Smooth muscle cell (in vitro differentiated cells): ENCODE results near the gene DAP. TPM values are rescaled to one million over a fixed set of nuclear protein-coding genes. Genes with fewer than 3 reads are reported as not detected.
"Not testable (repeated sequence)": the region's sequence is repeated elsewhere in the genome, so short reads cannot be mapped to it uniquely, and the experiment has no call there.

Experiments
- DNase-seq: peaks from one replicate; lab custom pipeline; 2025; ENCODE audit not compliant: unreplicated experiment; lab: John Stamatoyannopoulos, UW
- H2AFZ ChIP-seq: fragments of 200-600 bp; sonication (generic); 2 replicates; pipeline ENCODE4 v1.6.0; 2016; ENCODE audit warnings: antibody characterized with exemption, low read depth, mild to moderate bottlenecking
- H3F3A ChIP-seq: fragments of 200-600 bp; sonication (generic); 2 replicates; pipeline ENCODE4 v1.6.0; 2017; ENCODE audit warnings: antibody characterized with exemption, low read depth
- H3K27ac ChIP-seq: fragments of 200-600 bp; sonication (generic); 2 replicates; pipeline ENCODE4 v1.5.1; 2016; ENCODE audit warnings: low read depth, mild to moderate bottlenecking
- H3K27me3 ChIP-seq: fragments of 200-600 bp; sonication (generic); 2 replicates; pipeline ENCODE4 v1.6.1; 2016; ENCODE audit warnings: low read depth, mild to moderate bottlenecking
- H3K36me3 ChIP-seq: fragments of 200-600 bp; sonication (generic); 2 replicates; pipeline ENCODE4 v1.5.1; 2016; ENCODE audit warnings: low read depth
- H3K4me1 ChIP-seq: fragments of 200-600 bp; sonication (generic); 2 replicates; pipeline ENCODE4 v1.5.1; 2016; ENCODE audit warnings: low read depth
- H3K4me2 ChIP-seq: fragments of 200-600 bp; sonication (generic); 2 replicates; pipeline ENCODE4 v1.6.0; 2016; ENCODE audit warnings: mild to moderate bottlenecking
- H3K4me3 ChIP-seq: fragments of 200-600 bp; sonication (generic); 2 replicates; pipeline ENCODE4 v1.5.1; 2016; ENCODE audit warnings: mild to moderate bottlenecking
- H3K79me2 ChIP-seq: fragments of 200-600 bp; sonication (generic); 2 replicates; pipeline ENCODE4 v1.6.0; 2016; ENCODE audit warnings: low read depth, mild to moderate bottlenecking
- H3K9ac ChIP-seq: fragments of 200-600 bp; sonication (generic); 2 replicates; pipeline ENCODE4 v1.6.0; 2016; ENCODE audit warnings: low read depth
- H3K9me3 ChIP-seq: fragments of 200-600 bp; sonication (generic); replicated peaks from 2 replicates; pipeline ENCODE4 v1.5.1; 2016; ENCODE audit warnings: low read depth
- H4K20me1 ChIP-seq: fragments of 200-600 bp; sonication (generic); 2 replicates; pipeline ENCODE4 v1.6.0; 2016; ENCODE audit warnings: low read depth
- WGBS: methylation state at CpG from one replicate; pipeline ENCODE4 v1.1.7; 2016; ENCODE audit warnings: low lambda C conversion rate; 5-methylcytosine and 5-hydroxymethylcytosine counted together
- polyA plus RNA-seq: library from polyadenylated mRNA; unstranded; fragments of >200 nt; fragmentation: Nextera tagmentation; extraction: Ambion mirVana; gene quantifications from 2 replicates; pipeline ENCODE4 v1.2.1, GENCODE V29; 2016
- total RNA-seq: library from RNA; depleted of rRNA; stranded (reverse); fragments of >200 nt; gene quantifications from 2 replicates; pipeline ENCODE4 v1.2.3, GENCODE V29; 2014
- TF ChIP-seq, protein P1 (sequence below): fragments of 200-600 bp; sonication (generic); IDR thresholded peaks from 2 replicates; pipeline ENCODE4 v1.5.1; 2017; ENCODE audit warnings: borderline replicate concordance, mild to moderate bottlenecking, antibody characterized with exemption; ENCODE audit not compliant: insufficient read depth, poor library complexity, severe bottlenecking

Gene DAP
- total and polyA plus RNA-seq, 2 experiments from 2014 or later: 52.3 to 190 TPM

DNA sequence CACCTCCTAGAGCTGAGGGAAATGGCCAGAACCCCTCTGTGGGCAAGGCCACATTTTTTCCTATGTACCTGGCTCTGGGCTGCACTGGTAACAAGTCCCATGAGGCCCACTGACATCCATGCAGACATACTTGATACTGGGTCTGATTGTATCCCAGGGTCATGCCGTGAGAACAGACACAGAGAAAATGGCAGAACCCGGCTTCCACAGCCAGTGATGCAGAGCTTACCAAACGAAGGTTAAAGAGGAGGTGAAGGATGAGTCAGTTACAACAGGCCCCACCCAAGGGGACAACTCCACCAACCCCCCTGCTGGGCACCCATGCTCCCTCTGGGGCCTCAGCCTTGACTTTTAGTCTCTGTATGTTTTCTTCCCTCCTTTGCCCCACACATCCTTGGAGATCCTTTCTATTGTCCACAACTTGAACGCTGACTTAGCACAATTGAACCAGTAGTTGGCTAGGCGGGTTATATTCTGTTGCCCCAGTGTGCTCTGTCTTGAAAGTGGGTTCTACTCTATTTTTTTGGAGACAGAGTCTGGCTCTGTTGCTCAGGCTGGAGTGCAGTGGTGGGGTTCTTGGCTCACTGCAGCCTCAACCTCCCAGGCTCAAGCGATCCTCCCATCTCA, 93.5 kb downstream of the DAP start:
- Histone ChIP-seq H2AFZ (no peak overlapping the region), H3K27me3 (no peaks in the 10 kb centered on the region), H3K4me2 (no peak overlapping the region), H3K79me2 (no peaks in the 10 kb centered on the region), H3F3A (no peaks in the 10 kb centered on the region), H3K4me3 (no peak overlapping the region), H3K36me3 (no peaks in the 10 kb centered on the region), H4K20me1 (no peaks in the 10 kb centered on the region), H3K27ac (no peak overlapping the region), H3K9ac (no peak overlapping the region), H3K9me3 (no peaks in the 10 kb centered on the region), H3K4me1 (no peaks in the 10 kb centered on the region)
- 100% methylated on average over 6 of the region's 6 CpGs for WGBS
- no peak for DNase-seq
- TF ChIP-seq, protein P1, sequence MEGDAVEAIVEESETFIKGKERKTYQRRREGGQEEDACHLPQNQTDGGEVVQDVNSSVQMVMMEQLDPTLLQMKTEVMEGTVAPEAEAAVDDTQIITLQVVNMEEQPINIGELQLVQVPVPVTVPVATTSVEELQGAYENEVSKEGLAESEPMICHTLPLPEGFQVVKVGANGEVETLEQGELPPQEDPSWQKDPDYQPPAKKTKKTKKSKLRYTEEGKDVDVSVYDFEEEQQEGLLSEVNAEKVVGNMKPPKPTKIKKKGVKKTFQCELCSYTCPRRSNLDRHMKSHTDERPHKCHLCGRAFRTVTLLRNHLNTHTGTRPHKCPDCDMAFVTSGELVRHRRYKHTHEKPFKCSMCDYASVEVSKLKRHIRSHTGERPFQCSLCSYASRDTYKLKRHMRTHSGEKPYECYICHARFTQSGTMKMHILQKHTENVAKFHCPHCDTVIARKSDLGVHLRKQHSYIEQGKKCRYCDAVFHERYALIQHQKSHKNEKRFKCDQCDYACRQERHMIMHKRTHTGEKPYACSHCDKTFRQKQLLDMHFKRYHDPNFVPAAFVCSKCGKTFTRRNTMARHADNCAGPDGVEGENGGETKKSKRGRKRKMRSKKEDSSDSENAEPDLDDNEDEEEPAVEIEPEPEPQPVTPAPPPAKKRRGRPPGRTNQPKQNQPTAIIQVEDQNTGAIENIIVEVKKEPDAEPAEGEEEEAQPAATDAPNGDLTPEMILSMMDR: no peak

DNA sequence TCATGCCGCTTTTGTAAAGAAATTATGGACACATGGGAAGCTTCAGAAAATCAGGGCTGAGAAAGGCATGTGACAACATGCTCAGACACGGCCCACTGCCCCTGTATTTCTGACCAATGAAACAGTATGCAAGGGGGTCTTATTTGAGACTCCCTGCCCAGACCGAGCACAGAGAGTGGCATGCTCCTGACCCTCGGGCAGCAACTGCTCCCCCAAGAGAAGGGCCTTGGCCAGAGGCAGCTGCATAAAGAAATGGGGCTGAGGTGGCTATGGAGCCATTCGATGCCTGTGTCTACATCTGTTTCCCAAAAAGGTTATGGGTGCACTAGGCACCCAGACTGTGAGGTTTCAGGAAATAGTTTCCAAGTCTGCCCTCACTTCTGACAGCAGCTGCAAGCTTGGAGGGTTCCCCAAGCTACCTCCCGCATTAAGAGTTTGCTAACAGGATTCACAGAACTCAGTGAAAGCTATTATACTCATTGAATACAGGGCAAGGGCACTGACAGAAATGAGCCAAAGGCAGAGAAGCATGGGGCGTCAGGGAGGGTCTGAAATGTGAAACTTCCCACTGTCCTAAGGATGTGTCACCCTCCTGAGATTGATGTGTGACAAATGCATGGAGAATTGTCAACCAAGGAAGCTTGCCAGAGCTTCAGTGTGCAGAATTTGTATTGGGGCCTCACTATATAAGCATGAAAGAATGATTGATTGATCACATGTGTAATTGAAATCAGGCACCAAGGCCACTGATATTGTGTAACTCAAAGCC, 94.3 kb downstream of the DAP start:
- H3K27ac ChIP-seq: no peak overlapping the region
- H4K20me1 ChIP-seq: no peaks in the 10 kb centered on the region
- TF ChIP-seq, protein P1: no peak
- H2AFZ ChIP-seq: no peak overlapping the region
- H3K9me3 ChIP-seq: no peaks in the 10 kb centered on the region
- no peaks in the 10 kb centered on the region for H3K4me1 ChIP-seq
- no peak overlapping the region for H3K4me2 ChIP-seq
- no peak for DNase-seq
- no peak overlapping the region for H3K9ac ChIP-seq
- no peaks in the 10 kb centered on the region for H3K27me3 ChIP-seq
- WGBS: 93% methylated on average over 7 of the region's 7 CpGs
- H3F3A ChIP-seq: no peaks in the 10 kb centered on the region
- no peak overlapping the region for H3K4me3 ChIP-seq
- no peaks in the 10 kb centered on the region for H3K36me3 ChIP-seq
- no peaks in the 10 kb centered on the region for H3K79me2 ChIP-seq

DNA sequence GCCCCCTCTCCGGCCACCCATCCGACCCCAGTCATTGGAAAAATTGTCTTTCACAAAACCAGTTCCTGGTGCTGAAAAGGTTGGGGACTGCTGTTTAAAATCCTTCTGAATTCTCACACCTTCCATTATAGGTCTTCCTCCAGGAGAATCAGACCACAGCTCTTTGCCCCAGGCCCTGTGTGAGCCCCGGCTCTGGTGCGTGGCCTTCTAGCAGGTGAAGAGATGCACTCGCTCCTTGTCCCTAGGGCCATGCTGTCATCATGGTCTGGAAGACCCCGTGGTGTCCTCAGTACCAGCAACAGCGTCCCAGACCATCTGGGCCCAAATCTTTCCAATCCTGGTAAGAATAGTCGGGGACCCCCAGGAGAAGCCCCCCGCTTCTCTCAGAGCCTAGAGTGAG, 95.2 kb downstream of the DAP start:
- Histone ChIP-seq H3K79me2 (no peaks in the 10 kb centered on the region), H4K20me1 (no peaks in the 10 kb centered on the region), H3K4me2 (no peak overlapping the region), H3K4me3 (no peak overlapping the region), H3K9me3 (no peaks in the 10 kb centered on the region), H3F3A (no peaks in the 10 kb centered on the region), H3K9ac (no peak overlapping the region), H2AFZ (no peak overlapping the region), H3K36me3 (no peaks in the 10 kb centered on the region), H3K4me1 (no peaks in the 10 kb centered on the region), H3K27ac (no peak overlapping the region), H3K27me3 (no peaks in the 10 kb centered on the region)
- WGBS: 94% methylated on average over 9 of the region's 9 CpGs
- DNase-seq: no peak
- TF ChIP-seq, protein P1: no peak

DNA sequence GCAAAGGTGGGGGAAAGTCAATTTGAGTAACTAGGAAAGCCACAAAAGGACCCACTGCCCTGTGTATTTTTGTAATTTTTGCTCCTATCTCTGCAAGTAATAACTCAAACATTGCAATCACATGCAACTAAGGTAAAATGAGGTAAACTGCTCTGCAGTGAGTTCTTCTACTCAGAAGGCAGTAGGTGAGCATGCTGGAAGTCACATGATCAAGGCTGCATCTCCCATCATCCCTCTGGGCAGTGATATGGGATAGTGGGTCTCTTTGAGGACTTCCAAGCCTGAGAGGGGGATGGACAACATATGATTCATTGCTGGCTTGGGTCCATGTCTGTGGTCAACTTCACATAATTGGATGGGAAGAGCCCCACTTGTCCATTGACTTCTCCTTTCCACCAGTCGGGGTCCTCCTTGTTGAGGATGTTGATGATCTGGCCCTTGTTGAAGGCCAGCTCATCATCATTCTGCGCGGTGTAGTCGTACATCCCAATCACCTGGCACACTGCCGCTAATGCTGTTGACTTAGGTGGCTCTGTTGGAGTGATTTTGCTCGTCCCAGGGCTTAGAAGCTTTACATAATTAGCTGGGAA, 96.8 kb downstream of the DAP start:
- H4K20me1 ChIP-seq, H2AFZ ChIP-seq, H3K27me3 ChIP-seq, H3K27ac ChIP-seq, H3F3A ChIP-seq, H3K4me2 ChIP-seq, H3K9me3 ChIP-seq, DNase-seq, H3K4me1 ChIP-seq, H3K4me3 ChIP-seq, H3K79me2 ChIP-seq, H3K9ac ChIP-seq, H3K36me3 ChIP-seq: not testable (repeated sequence)
- 92% methylated on average over 6 of the region's 6 CpGs for WGBS
